ENCODE measurements around the gene ADAD2. TPM values are rescaled to one million over a fixed set of nuclear protein-coding genes. Genes with fewer than 3 reads are reported as not detected.
A peak's percentile ranks its signal among the peaks of the same experiment; 100 is the strongest.

ADAD2 gene
- total RNA-seq, 2 experiments from 2014 or later, result not detected

DNA sequence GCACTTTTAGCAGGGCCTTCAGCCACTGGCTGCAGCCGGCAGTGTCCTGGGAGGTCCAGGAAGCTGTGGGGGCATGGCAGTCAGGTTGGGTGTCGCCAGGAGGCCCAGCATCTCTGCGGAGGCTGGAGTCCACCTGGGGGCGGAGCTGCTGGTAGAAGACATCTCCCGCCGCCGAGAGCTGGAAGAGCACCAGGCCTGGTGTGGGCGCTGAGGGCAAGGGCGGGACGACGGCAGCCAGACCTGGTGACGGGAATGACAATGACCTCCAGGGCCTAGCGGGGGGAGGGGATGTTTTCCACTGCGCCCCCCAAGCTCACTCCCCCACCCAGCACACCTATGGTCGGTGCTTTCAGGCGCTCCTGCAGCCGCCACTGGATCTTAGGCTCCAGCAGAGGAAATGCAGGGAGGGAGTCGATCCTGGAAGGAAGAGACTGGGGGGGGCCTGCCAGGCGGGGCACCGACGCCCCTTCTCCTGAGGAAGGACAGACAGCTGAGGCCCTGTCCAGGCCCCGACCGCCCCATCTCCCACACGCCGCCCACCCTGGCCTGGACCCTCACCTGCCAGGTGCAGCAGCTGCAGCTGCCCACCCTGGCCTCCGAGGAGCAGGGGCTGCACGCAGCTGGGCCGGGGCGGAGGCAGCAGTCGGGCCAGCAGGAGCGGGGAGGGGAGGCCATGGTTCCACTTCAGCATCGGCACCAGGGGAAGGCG, 11.2 kb upstream of the ADAD2 start:
- no peaks in the 10 kb centered on the region for H3K9me3 Mint-ChIP-seq
- no peaks in the 10 kb centered on the region for H3K27me3 Mint-ChIP-seq
- ChIA-PET POLR2A (no interaction called here), CTCF (interaction anchor here (0.9 to 1.3 kb wide), 3 partner anchors 12 to 94 kb away, joined by 3 read pairs; no protein-coding TSS in a partner anchor)
- no peak overlapping the region for H3K27ac Mint-ChIP-seq
- peaks cover 8% of the 10 kb centered on the region for H3K4me1 Mint-ChIP-seq
- peaks cover 14% of the 10 kb centered on the region for H3K36me3 Mint-ChIP-seq (ENCODE audit: low read depth)
- no peak for DNase-seq
- no peak overlapping the region for H3K4me3 Mint-ChIP-seq

DNA sequence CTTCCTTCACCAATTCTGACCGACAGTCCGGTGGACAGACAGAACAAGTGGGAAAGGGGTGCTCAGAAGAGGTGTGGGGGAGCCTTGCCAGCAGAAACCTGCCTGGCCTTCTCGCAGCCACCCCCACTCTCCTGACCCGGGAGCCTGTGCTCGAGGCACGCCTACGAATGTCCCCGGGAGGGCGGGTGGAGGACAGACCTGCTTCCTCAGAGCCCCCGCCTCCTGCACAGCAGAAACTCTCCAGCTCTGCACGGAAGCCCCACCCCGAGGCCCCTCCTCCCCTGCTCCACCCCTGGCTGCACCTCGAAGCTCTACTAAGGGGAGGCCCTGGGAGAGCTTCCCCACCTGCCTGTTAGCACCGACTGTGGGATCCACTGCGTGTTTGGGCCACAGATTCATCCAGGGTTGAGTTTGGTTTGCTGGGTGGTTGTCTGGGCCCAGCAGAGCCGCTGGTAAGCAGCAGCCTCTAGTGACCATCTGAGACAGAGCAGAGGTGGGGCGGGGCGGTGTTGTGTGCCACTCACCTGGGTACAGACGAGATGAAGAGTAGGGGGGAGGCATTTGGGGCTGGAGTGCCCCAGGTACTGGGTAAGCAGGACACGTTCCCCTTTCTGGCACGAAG, 10.3 kb upstream of the ADAD2 start:
- Mint-ChIP-seq H3K27me3 (no peaks in the 10 kb centered on the region), H3K36me3 (ENCODE audit: low read depth) (peaks cover 14% of the 10 kb centered on the region), H3K9me3 (no peaks in the 10 kb centered on the region), H3K4me3 (no peak overlapping the region), H3K27ac (no peak overlapping the region), H3K4me1 (peaks cover 11% of the 10 kb centered on the region)
- CTCF ChIA-PET, result interaction anchor here (0.9 kb wide), 1 partner anchor 18 kb away, joined by 3 read pairs; no protein-coding TSS in a partner anchor
- POLR2A ChIA-PET, result no interaction called here
- no peak for DNase-seq

DNA sequence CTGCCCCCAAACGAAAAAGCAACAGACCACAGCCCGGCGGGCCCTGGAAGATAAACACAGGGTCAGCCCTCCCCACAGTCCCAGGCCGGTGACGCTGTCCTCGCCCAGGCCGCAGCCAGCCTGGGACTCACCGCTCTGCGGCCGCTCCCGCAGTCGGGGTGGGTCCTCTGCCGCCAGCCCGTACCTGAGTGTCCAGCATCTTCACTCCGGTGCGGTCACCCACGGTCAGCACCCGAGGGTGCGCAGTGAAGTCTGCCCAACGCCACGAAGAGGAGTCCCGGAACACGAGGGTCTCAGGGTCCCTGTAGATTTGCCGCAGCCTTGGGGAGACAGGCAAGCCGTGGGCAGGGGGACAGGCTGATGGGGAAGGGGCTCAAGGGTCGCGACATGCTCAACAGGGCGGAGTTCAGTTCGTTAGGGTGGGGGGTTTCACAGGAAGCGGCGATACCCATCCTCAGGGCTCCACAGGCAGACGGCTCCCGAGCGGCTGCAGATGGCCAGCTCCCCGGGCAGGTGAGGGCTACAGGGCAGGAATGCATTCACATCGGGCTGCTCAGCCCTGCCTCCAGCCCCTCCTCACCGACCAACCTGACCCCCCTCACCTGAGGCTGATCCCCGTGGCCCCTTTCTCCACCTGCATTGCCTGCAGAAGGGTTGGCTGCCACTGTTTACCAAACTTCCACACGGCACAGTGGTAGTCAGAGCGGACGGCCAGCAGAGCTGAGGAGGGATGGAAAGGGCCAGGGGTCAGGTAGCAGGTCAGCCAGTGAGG, 9.6 kb upstream of the ADAD2 start:
- POLR2A ChIA-PET, result no interaction called here
- no peak overlapping the region for H3K4me3 Mint-ChIP-seq
- CTCF ChIA-PET, result interaction anchor here (0.6 kb wide), 1 partner anchor 1549 kb away, joined by 3 read pairs; no protein-coding TSS in a partner anchor

DNA sequence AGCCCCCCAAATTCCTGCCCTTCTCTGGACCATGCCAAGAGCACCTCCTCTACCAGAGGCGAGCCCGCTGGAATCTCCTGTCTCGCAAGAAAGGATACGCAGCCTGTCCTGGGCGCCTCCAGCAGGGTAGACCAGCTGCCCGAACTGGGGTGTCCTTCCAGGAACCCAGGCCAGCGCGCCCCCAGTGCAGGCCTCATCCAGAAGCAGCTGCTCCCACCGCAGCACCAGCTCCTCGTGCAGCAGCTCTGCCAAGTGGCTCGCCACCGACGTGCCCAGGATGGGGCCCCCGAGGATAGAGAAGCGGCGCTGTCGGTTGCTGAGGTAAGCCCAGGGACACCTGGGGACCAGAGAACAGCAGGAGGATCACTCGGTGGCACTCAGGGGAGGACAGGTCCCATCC, 8.9 kb upstream of the ADAD2 start:
- no peak overlapping the region for H3K4me3 Mint-ChIP-seq
- no peaks in the 10 kb centered on the region for H3K27me3 Mint-ChIP-seq
- DNase-seq, result no peak
- ChIA-PET CTCF (interaction anchor here (0.6 kb wide), 1 partner anchor 1549 kb away, joined by 3 read pairs; no protein-coding TSS in a partner anchor), POLR2A (no interaction called here)
- no peaks in the 10 kb centered on the region for H3K9me3 Mint-ChIP-seq
- no peak overlapping the region for H3K27ac Mint-ChIP-seq
- peaks cover 14% of the 10 kb centered on the region for H3K36me3 Mint-ChIP-seq (ENCODE audit: low read depth)
- peaks cover 21% of the 10 kb centered on the region for H3K4me1 Mint-ChIP-seq

More for the DNA sequence above, 9.6 kb upstream of the ADAD2 start:
- Mint-ChIP-seq H3K27ac (no peak overlapping the region), H3K36me3 (ENCODE audit: low read depth) (peaks cover 14% of the 10 kb centered on the region), H3K4me1 (peaks cover 18% of the 10 kb centered on the region), H3K27me3 (no peaks in the 10 kb centered on the region), H3K9me3 (no peaks in the 10 kb centered on the region)
- DNase-seq, result no peak

DNA sequence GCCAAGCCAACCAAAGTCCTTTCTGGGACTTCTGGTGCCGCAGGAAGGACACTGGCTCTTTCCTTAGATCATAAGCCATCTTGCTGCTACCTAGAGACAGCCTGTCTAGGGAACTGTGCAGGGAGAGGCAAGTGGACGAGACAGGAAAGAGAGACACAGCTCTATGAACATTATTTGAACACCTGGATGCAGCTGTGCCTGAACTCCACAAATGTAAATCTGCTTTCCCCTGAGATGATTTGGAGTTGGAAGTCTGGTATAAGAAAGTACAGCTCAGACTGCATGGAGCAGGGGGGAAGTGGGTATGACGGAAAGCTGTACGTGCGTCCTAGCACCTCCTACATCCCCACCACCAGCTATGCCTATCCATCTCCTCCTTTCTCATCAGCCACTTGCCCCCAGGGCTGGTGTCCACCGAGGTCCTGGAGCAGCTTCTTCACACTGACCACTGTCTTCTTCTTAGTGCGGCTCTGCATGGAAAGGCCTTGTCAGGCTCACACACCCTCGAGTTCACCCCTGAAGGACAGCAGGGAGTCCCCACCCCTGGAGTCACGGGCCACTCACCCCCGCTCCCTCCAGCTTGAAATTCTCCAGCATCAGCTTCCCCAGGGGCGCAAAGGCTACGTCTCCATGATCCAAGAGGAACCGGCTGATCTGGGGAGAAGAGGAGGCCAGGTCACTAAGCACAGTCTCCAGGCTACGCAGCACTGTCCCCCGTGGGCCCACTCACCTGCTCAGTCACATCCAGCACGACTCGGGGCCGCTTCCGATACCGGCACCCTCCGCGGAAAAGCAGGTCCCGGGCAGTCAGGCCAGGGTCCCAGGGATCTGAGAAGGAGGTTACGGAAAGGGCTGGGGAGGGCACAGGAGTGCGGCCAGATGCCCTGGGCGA, 8.0 kb upstream of the ADAD2 start:
- H3K4me3 Mint-ChIP-seq, result no peak overlapping the region
- ChIA-PET POLR2A (no interaction called here), CTCF (interaction anchor here (0.8 to 1.7 kb wide), 2 partner anchors 66 to 98 kb away, joined by 4 read pairs; partner anchors contain the start of gene MBTPS1)
- H3K4me1 Mint-ChIP-seq, result peaks cover 22% of the 10 kb centered on the region
- H3K27ac Mint-ChIP-seq, result peak overlapping the region; percentile 46
- H3K9me3 Mint-ChIP-seq, result no peaks in the 10 kb centered on the region
- peaks cover 14% of the 10 kb centered on the region for H3K36me3 Mint-ChIP-seq (ENCODE audit: low read depth)
- DNase-seq, result no peak
- no peaks in the 10 kb centered on the region for H3K27me3 Mint-ChIP-seq

DNA sequence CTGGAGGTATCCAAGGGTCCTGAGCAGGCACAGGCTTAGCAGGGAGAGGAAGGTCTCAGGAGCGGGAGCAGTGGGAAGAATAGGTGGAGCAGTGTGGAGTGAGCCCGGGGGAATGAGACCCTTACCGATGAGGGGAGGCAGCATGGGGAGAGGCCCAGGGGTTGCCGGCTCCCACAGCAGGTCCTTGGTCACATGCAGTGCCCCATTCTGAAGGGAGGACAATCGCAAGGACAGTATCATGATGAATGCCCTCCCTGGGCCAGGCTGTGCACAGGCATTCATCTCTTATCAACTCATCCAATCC, 7.4 kb upstream of the ADAD2 start:
- Mint-ChIP-seq H3K27ac (no peak overlapping the region), H3K4me1 (peaks cover 22% of the 10 kb centered on the region), H3K36me3 (ENCODE audit: low read depth) (peaks cover 14% of the 10 kb centered on the region), H3K4me3 (no peak overlapping the region), H3K9me3 (no peaks in the 10 kb centered on the region), H3K27me3 (no peaks in the 10 kb centered on the region)
- ChIA-PET CTCF (interaction anchor here (1.7 kb wide), 1 partner anchor 67 kb away, joined by 4 read pairs; the partner anchor contains the start of gene MBTPS1), POLR2A (no interaction called here)
- DNase-seq, result no peak

DNA sequence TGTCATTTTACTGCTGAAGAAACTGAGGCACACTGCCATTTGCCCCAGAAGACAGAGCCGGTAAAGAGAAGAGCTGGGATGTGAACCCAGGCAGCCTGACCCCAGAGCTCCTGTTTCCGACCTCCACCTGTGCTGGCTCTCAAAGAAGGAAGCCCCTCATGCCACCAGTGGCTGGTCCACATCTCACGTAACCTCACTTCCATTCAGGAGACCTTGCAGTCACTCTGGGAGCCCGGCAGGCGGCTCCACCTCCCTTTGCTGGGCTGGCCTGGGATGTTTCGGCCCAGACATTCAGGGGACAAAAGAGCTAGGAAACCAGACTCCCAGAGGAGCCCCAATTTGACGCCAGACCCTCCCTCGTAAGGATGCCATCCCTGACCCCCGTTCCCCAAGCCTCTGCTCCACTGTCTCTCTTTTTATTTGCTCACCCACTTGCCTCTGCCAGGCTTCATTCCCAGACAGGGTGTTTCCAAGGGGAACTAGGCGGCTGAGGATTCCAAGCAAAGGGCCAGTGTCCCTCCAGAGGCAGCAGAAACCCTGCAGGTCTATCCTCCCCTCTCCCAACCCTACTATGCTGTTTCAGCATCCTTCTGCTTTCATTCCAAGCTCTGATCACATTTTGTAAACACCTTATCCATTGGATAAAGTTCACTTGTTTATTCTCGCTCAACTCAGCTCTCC, 6.9 kb upstream of the ADAD2 start:
- Mint-ChIP-seq H3K36me3 (ENCODE audit: low read depth) (peaks cover 14% of the 10 kb centered on the region), H3K4me1 (peaks cover 22% of the 10 kb centered on the region), H3K27ac (no peak overlapping the region), H3K4me3 (no peak overlapping the region), H3K9me3 (no peaks in the 10 kb centered on the region), H3K27me3 (no peaks in the 10 kb centered on the region)
- no peak for DNase-seq
- POLR2A ChIA-PET, result interaction anchor here (0.6 kb wide), 1 partner anchor 98 kb away, joined by 3 read pairs; no protein-coding TSS in a partner anchor
- CTCF ChIA-PET, result interaction anchor here (1.7 kb wide), 1 partner anchor 67 kb away, joined by 4 read pairs; the partner anchor contains the start of gene MBTPS1

DNA sequence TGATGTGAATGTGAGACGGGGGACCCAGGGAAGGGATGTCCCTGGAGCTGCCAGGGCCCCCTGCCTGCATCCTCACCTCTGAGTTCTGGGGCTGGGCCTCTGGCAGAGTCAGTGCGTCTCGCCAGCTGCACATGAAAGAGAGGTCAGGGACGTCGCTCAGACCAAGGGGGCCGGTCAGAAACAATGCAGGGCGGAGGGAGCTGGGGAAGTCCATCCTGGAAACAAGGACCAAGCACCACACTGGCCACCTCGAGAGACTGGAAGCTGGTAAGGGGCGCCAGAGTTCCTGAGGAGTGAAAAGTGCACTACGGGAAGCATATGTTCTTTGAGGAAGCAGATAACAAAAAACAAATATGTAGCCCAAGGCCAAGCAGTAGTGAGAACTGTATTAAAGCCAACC, 6.2 kb upstream of the ADAD2 start:
- ChIA-PET CTCF (no interaction called here), POLR2A (no interaction called here)
- no peaks in the 10 kb centered on the region for H3K9me3 Mint-ChIP-seq
- H3K27ac Mint-ChIP-seq, result no peak overlapping the region
- H3K36me3 Mint-ChIP-seq (ENCODE audit: low read depth), result peaks cover 14% of the 10 kb centered on the region
- H3K4me1 Mint-ChIP-seq, result peaks cover 22% of the 10 kb centered on the region
- H3K27me3 Mint-ChIP-seq, result no peaks in the 10 kb centered on the region
- peak overlapping the region; percentile 91 for H3K4me3 Mint-ChIP-seq
- DNase-seq, result no peak

DNA sequence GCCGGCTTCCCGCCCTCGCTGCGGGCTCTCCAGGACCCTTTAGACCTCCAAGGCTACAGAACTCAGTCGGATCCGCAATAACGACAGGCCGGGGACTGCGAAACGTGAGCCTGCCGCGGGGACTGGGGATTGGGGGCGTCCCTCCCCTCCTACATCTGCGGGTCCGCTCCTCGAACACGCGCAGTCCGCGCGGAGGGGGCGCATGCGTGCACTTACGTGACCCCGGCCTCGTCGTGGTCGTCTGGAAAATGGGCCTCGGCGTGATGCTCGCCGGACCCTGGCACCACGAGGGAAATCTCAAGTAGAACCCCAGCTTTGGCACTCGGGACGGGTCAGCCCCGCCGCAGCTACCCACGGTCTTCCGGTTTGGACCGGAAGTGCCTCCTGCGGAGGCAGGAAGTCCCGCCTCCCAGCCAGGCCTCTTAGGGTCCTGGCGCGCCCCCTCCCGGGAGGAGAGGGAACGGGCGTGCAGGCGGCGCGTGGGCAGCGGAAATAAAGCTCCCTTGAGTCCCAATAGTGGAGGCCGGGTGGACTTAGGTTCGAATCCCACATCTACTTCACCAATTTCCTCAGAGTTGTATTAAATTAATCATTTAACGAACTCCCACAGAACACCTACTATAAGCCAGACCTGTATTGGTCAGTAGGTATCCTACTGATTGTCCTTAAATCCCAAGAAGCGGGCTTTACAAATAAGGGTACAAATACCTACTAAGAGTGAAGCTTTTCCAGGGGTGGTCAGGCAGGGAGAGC, 4.1 kb upstream of the ADAD2 start, which contains the start of gene TAF1C:
Gene TAF1C, minus strand, starts transcription at position 373 of the 753 bp plus-strand sequence. CDS start 2,069 bp downstream, outside the sequence.
- Mint-ChIP-seq H3K4me1 (peaks cover 22% of the 10 kb centered on the region), H3K27me3 (no peaks in the 10 kb centered on the region), H3K4me3 (peak within 1 kb of the TSS; percentile 91), H3K27ac (peak within 1 kb of the TSS; percentile 92), H3K36me3 (ENCODE audit: low read depth) (peaks cover 11% of the 10 kb centered on the region), H3K9me3 (no peaks in the 10 kb centered on the region)
- peak; percentile 89 for DNase-seq
- POLR2A ChIA-PET, result interaction anchor here (0.5 kb wide), 1 partner anchor 49 kb away, joined by 5 read pairs; no protein-coding TSS in a partner anchor
- CTCF ChIA-PET, result interaction anchor here (0.6 to 2.7 kb wide), 67 partner anchors 9 to 1216 kb away, joined by 3 to 39 read pairs (median 4); partner anchors contain the start of genes DNAAF1, HSBP1, HSDL1 and KCNG4

DNA sequence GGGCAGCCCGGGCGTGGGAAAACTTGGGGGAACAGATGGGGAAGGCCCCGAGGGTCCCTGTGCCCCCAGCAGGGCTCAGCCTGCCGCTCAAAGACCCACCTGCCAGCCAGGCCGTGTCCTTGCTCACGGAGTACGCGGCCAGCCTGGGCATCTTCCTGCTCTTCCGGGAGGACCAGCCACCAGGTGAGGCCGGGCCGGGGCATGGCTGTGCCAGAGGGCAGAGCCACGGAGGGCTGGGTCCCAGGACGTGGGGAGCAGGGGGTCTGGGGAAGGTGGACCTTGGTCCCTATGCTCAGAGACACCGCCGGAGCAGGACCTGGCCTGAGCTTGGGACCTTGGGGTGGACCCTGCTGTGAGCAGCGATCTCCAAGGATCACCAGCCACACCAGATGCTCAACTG, 509 bp downstream of the ADAD2 start:
- H3K4me3 Mint-ChIP-seq, result no peak overlapping the region
- H3K4me1 Mint-ChIP-seq, result peaks cover 25% of the 10 kb centered on the region
- H3K27ac Mint-ChIP-seq, result no peak overlapping the region
- no peaks in the 10 kb centered on the region for H3K9me3 Mint-ChIP-seq
- CTCF ChIA-PET, result interaction anchor here (1.1 kb wide), 1 partner anchor 107 kb away, joined by 3 read pairs; no protein-coding TSS in a partner anchor
- H3K36me3 Mint-ChIP-seq (ENCODE audit: low read depth), result no peaks in the 10 kb centered on the region
- POLR2A ChIA-PET, result no interaction called here
- no peak for DNase-seq
- H3K27me3 Mint-ChIP-seq, result no peaks in the 10 kb centered on the region

DNA sequence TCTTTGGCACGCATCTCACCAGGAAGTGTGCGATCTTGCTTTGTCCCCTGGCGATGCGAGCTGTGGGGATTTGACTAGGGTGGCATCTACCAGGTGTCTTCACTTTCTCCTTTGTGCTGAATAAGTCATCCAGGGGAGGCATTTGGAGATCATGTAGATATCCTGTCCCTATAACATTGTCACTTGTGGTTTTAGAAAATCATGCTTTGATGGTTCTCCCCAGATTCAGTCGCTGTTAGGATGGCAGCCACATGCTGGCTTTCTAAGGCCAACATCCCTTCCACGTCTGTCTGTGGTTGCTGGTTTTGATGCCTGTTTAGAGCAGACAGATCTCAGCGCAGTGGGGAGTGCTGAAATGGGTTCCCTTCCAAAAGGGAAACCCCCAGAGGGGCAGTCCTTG, 2.5 kb downstream of the ADAD2 start:
- H3K4me1 Mint-ChIP-seq, result peaks cover 21% of the 10 kb centered on the region
- CTCF ChIA-PET, result no interaction called here
- POLR2A ChIA-PET, result no interaction called here
- no peaks in the 10 kb centered on the region for H3K27me3 Mint-ChIP-seq
- no peak overlapping the region for H3K4me3 Mint-ChIP-seq
- peak overlapping the region; percentile 85 for H3K27ac Mint-ChIP-seq
- DNase-seq, result peak; percentile 27
- H3K36me3 Mint-ChIP-seq (ENCODE audit: low read depth), result no peaks in the 10 kb centered on the region
- no peaks in the 10 kb centered on the region for H3K9me3 Mint-ChIP-seq
